ENCODE data around the gene SELENOP. TPM values are rescaled to one million over a fixed set of nuclear protein-coding genes. Genes with fewer than 3 reads are reported as not detected.

The SELENOP gene
- 2.6 and 159 TPM in 2 replicates for total RNA-seq (ENCODE audit: low replicate concordance)

GRCh38 chr5:42811591-42812446 is at the start of gene SELENOP:
Gene SELENOP (minus strand): TSS chr5:42811892. CDS start chr5:42808353, 3,539 bp downstream.

GRCh38 chr5:42756606-42757601 is 54.8 kb downstream of the SELENOP start, which contains the start of gene CCDC152:
Gene CCDC152 (plus strand): TSS chr5:42756818. CDS start chr5:42759122, 2,304 bp downstream.

Other genes with a start within 250 kb of the SELENOP start
- gene CCDC152, start 55.1 kb downstream of the SELENOP start, total RNA-seq (ENCODE audit: low replicate concordance) = 1.3 and 1.6 TPM in 2 replicates
- 1.4 and 2.0 TPM in 2 replicates for gene ANXA2R, start 228.4 kb upstream of the SELENOP start, total RNA-seq (ENCODE audit: low replicate concordance)